Panc1 (cell line): ENCODE measurements around the gene APP.

Experiments used
- CTCF ChIP-seq: fragments of 450-650 bp; IDR thresholded peaks from 2 replicates; pipeline ENCODE4 v1.5.1; 2017; ENCODE audit warnings: mild to moderate bottlenecking
- POLR2AphosphoS5 ChIP-seq: IDR thresholded peaks from 2 replicates; pipeline ENCODE4 v1.6.1; 2012; ENCODE audit warnings: mild to moderate bottlenecking, low read depth, low read length, moderate library complexity
- TCF7L2 ChIP-seq: IDR thresholded peaks from 2 replicates; pipeline ENCODE4 v1.6.1; 2011; ENCODE audit warnings: mild to moderate bottlenecking, low read depth, low read length, inconsistent platforms

- TF ChIP-seq CTCF = peak; percentile 13; the same call in 1 of the 2 replicates
- TF ChIP-seq POLR2AphosphoS5 = no peak
- TF ChIP-seq TCF7L2 = no peak
Measured at GRCh38 chr21:25887166-25887565, 283.4 kb downstream of the APP start.
